GM12878 (cell line): ENCODE data around the gene DNASE1L3. TPM values are rescaled to one million over a fixed set of nuclear protein-coding genes. Genes with fewer than 3 reads are reported as not detected.
A peak's percentile ranks its signal among the peaks of the same experiment; 100 is the strongest.

ENCODE experiments used
- ASH2L ChIP-seq: fragments of 300-600, 200-600 bp; sonication (generic); IDR thresholded peaks from 2 replicates; pipeline ENCODE4 v1.6.1; 2017; ENCODE audit warnings: low read depth, mild to moderate bottlenecking, borderline replicate concordance
- CTCF ChIP-seq, 3 experiments: IDR thresholded peaks in 2 of 3; conservative IDR thresholded peaks in 1 of 3; 2 replicates each; pipeline ENCODE4 v1.5.1; 2011; ENCODE audit warnings: low read depth in 3 of 3, low read length in 3 of 3, mild to moderate bottlenecking in 3 of 3, control low read depth in 2 of 3, moderate library complexity in 2 of 3, inconsistent platforms in 1 of 3, mixed read lengths in 1 of 3; ENCODE audit not compliant: control insufficient read depth in 2 of 3, insufficient read depth in 1 of 3; ENCODE audit errors: extremely low read depth in 1 of 3
- HDGF ChIP-seq: fragments of 450-650 bp; IDR thresholded peaks from 2 replicates; pipeline ENCODE4 v1.6.1; 2016; ENCODE audit warnings: antibody characterized with exemption
- JUNB ChIP-seq: IDR thresholded peaks from 2 replicates; pipeline ENCODE4 v1.6.1; 2016; ENCODE audit warnings: antibody characterized with exemption, mild to moderate bottlenecking
- PKNOX1 ChIP-seq: fragments of 450-650 bp; IDR thresholded peaks from 2 replicates; pipeline ENCODE4 v1.6.1; 2016; ENCODE audit warnings: mild to moderate bottlenecking
- RCOR1 ChIP-seq: conservative IDR thresholded peaks from 2 replicates; pipeline ENCODE4 v1.6.1; 2012; ENCODE audit warnings: low read depth, low read length, improper control_type of control experiment
- SRF ChIP-seq, 2 experiments: IDR thresholded peaks; 2 replicates each; pipeline ENCODE4 v1.6.1; 2011; ENCODE audit warnings: low read depth in 2 of 2, low read length in 2 of 2, mild to moderate bottlenecking in 1 of 2, moderate library complexity in 1 of 2
- SUPT20H ChIP-seq: IDR thresholded peaks from 2 replicates; pipeline ENCODE4 v1.6.1; 2011; ENCODE audit warnings: low read depth, mild to moderate bottlenecking, low read length, moderate library complexity, borderline replicate concordance; ENCODE audit not compliant: control insufficient read depth
- TARDBP ChIP-seq: IDR thresholded peaks from 2 replicates; pipeline ENCODE4 v1.6.1; 2016; ENCODE audit warnings: borderline replicate concordance
- USF2 ChIP-seq: IDR thresholded peaks from 2 replicates; pipeline ENCODE4 v1.6.1; 2011; ENCODE audit warnings: low read depth, low read length, improper control_type of control experiment, borderline replicate concordance
- ZBTB33 ChIP-seq: fragments of 450-650 bp; IDR thresholded peaks from 2 replicates; pipeline ENCODE4 v1.6.1; 2017; ENCODE audit warnings: mild to moderate bottlenecking
- polyA plus RNA-seq, 11 experiments: library from polyadenylated mRNA; depleted of rRNA in 4 of 11; unstranded in 6 of 11; stranded (reverse) in 5 of 11; fragments of >200 nt; fragmentation: Nextera tagmentation in 4 of 11; fragmentation: Illumina TruSeq in 1 of 11; extraction: Ambion mirVana in 4 of 11; extraction: Trizol in 1 of 11; gene quantifications; 1 replicate in 1 of 11; 2 replicates in 10 of 11; pipeline versions ENCODE4 v1.2.1 to v1.2.3, GENCODE V29; 2011 to 2016; ENCODE audit warnings: inconsistent platforms in 2 of 11, missing spikeins in 2 of 11, low read depth in 1 of 11
- total RNA-seq, 4 experiments: library from RNA; depleted of rRNA in 3 of 4; stranded (reverse); fragments of >200 nt in 3 of 4; fragmentation: Illumina TruSeq in 1 of 4; extraction: Trizol in 1 of 4; gene quantifications; 2 replicates each; pipeline versions ENCODE4 v1.2.1 to v1.2.3, GENCODE V29; 2013 to 2021

DNASE1L3 gene
- total and polyA plus RNA-seq, 10 of the 15 experiments (the other 5 are each of a cell fraction or from before 2014, with no cell fraction given), result 3.2 to 72.1 (median 6.3) TPM

GRCh38 chr3:58215317-58216025, 4.7 kb upstream of the DNASE1L3 start (continued):
- TF ChIP-seq ZBTB33 (no peak), CTCF (IDR thresholded peaks at IDR 0.05 in 2 of 3, conservative IDR thresholded peaks at IDR 0.05 in 1 of 3; ENCODE audit: control insufficient read depth in 2 of 3, extremely low read depth in 1 of 3, insufficient read depth in 1 of 3, low read depth in 3 of 3, low read length in 3 of 3) (no peak), SUPT20H (no peak), RCOR1 (peak; percentile 53; the same call in 1 of the 2 replicates), ASH2L (no peak), USF2 (no peak), HDGF (no peak; the same call in 1 of the 2 replicates), TARDBP (no peak), SRF (IDR thresholded peaks at IDR 0.05; ENCODE audit: low read depth in 2 of 2, low read length in 2 of 2) (no peak), PKNOX1 (peak; percentile 83), JUNB (no peak)
